Prostate gland (tissue), 2 donors: ENCODE data around the gene GJD2. TPM values are rescaled to one million over a fixed set of nuclear protein-coding genes. Genes with fewer than 3 reads are reported as not detected.

Experiments
- DNase-seq: peaks from one replicate; pipeline ENCODE4 v3.0.0-alpha.2; 2019; ENCODE audit warnings: low spot score
- H3K27ac ChIP-seq, 2 donors: fragments of 200-600 bp; sonication (generic); 2 replicates each; pipeline ENCODE4 v1.5.1; 2017 to 2019
- H3K27me3 ChIP-seq: fragments of 200-600 bp; sonication (generic); replicated peaks from 2 replicates; pipeline ENCODE4 v1.5.1; 2019; ENCODE audit not compliant: insufficient read depth
- H3K36me3 ChIP-seq, 2 donors: fragments of 200-600 bp; sonication (generic); 1 replicate in 1 of 2; 2 replicates in 1 of 2; pipeline versions ENCODE4 v1.5.1 to v1.8.1; 2017 to 2019
- H3K4me1 ChIP-seq: fragments of 200-600 bp; sonication (generic); replicated peaks from 2 replicates; pipeline ENCODE4 v1.5.1; 2019
- H3K4me3 ChIP-seq, 2 donors: fragments of 200-600 bp; sonication (generic); 2 replicates each; pipeline ENCODE4 v1.5.1; 2017 to 2019
- H3K9me3 ChIP-seq: fragments of 200-600 bp; sonication (generic); 2 replicates; pipeline ENCODE4 v1.5.1; 2017
- CTCF ChIP-seq, 4 experiments: fragments of 200-600 bp in 2 of 4; fragments of 450-650 bp in 2 of 4; sonication (generic) in 2 of 4; IDR thresholded peaks; 1 replicate in 3 of 4; 2 replicates in 1 of 4; pipeline ENCODE4 v1.5.1; 2016 to 2019; ENCODE audit warnings: antibody characterized with exemption in 4 of 4, mild to moderate bottlenecking in 2 of 4, moderate library complexity in 2 of 4
- POLR2A ChIP-seq: fragments of 450-650 bp; IDR thresholded peaks from one replicate; pipeline ENCODE4 v1.6.1; 2016; ENCODE audit warnings: antibody characterized with exemption, mild to moderate bottlenecking
- POLR2AphosphoS5 ChIP-seq: sonication (generic); formaldehyde crosslinking; IDR thresholded peaks from one replicate; pipeline ENCODE4 v1.6.1; 2017; ENCODE audit warnings: antibody characterized with exemption
- WGBS: methylation state at CpG from one replicate; pipeline ENCODE4 v1.1.5; 2018; 5-methylcytosine and 5-hydroxymethylcytosine counted together
- intact Hi-C: fragments of 100-400 bp; cut with DNase I; formaldehyde crosslinking; loops from one replicate; pipeline ENCODE4 v1.14.2; 2022
- total RNA-seq, 2 donors: library from RNA; depleted of rRNA; stranded (reverse); fragments of >200 nt; gene quantifications; one replicate each; pipeline ENCODE4 v1.1.0, GENCODE V29; 2016

Gene GJD2
- total RNA-seq, 2 donors from 2014 or later: not detected

GRCh38 chr15:34793901-34794300 is 39.1 kb upstream of the GJD2 start:
- H3K9me3 ChIP-seq: no peaks in the 10 kb centered on the region
- TF ChIP-seq POLR2AphosphoS5: no peak
- no peak for TF ChIP-seq POLR2A
- TF ChIP-seq CTCF (IDR thresholded peaks at IDR 0.05): no peak
- 18% methylated on average over 2 of the region's 2 CpGs for WGBS
- intact Hi-C loops: no loop called here
- H3K27me3 ChIP-seq: peaks cover 10% of the 10 kb centered on the region
- H3K27ac ChIP-seq: no peak overlapping the region
- H3K4me3 ChIP-seq: no peak overlapping the region
- DNase-seq: no peak
- no peaks in the 10 kb centered on the region for H3K4me1 ChIP-seq
- H3K36me3 ChIP-seq: no peaks in the 10 kb centered on the region

GRCh38 chr15:34793071-34793470 is 38.3 kb upstream of the GJD2 start:
- Histone ChIP-seq H3K27me3 (peaks cover 10% of the 10 kb centered on the region), H3K9me3 (no peaks in the 10 kb centered on the region), H3K27ac (no peak overlapping the region), H3K4me3 (no peak overlapping the region), H3K36me3 (no peaks in the 10 kb centered on the region), H3K4me1 (no peaks in the 10 kb centered on the region)
- 80% methylated on average over 9 of the region's 9 CpGs for WGBS
- DNase-seq: no peak
- intact Hi-C loops: no loop called here
- TF ChIP-seq POLR2A (no peak), CTCF (IDR thresholded peaks at IDR 0.05) (no peak), POLR2AphosphoS5 (no peak)

GRCh38 chr15:34791701-34792100 is 36.9 kb upstream of the GJD2 start:
- Histone ChIP-seq H3K4me3 (no peak overlapping the region), H3K27ac (no peak overlapping the region)

GRCh38 chr15:34790121-34790520 is 35.3 kb upstream of the GJD2 start:
- Histone ChIP-seq H3K9me3 (no peaks in the 10 kb centered on the region), H3K27ac (no peak overlapping the region), H3K4me3 (no peak overlapping the region), H3K27me3 (peaks cover 5% of the 10 kb centered on the region), H3K36me3 (no peaks in the 10 kb centered on the region), H3K4me1 (no peaks in the 10 kb centered on the region)
- no peak for TF ChIP-seq POLR2AphosphoS5
- TF ChIP-seq POLR2A: no peak
- TF ChIP-seq CTCF (IDR thresholded peaks at IDR 0.05): no peak
- intact Hi-C loops: no loop called here
- 60% methylated on average over 6 of the region's 6 CpGs for WGBS
- no peak for DNase-seq

More at GRCh38 chr15:34791701-34792100, 36.9 kb upstream of the GJD2 start:
- H3K36me3 ChIP-seq: no peaks in the 10 kb centered on the region
- no peak for DNase-seq
- intact Hi-C loops: no loop called here
- no peaks in the 10 kb centered on the region for H3K4me1 ChIP-seq
- H3K27me3 ChIP-seq: peaks cover 10% of the 10 kb centered on the region
- TF ChIP-seq POLR2AphosphoS5 (no peak), CTCF (IDR thresholded peaks at IDR 0.05) (no peak), POLR2A (no peak)
- 73% methylated on average over 3 of the region's 3 CpGs for WGBS
- H3K9me3 ChIP-seq: no peaks in the 10 kb centered on the region

- H3K27ac ChIP-seq: no peak overlapping the region
- H3K27me3 ChIP-seq: no peaks in the 10 kb centered on the region
- H3K36me3 ChIP-seq: no peaks in the 10 kb centered on the region
- H3K4me3 ChIP-seq: no peak overlapping the region
- WGBS: 70% methylated on average over 7 of the region's 7 CpGs
- H3K4me1 ChIP-seq: no peaks in the 10 kb centered on the region
- no peak for DNase-seq
- H3K9me3 ChIP-seq: no peaks in the 10 kb centered on the region
- intact Hi-C loops: loop anchor here (10.0 kb wide), 1 partner anchor 115 kb away; no protein-coding TSS in a partner anchor
- TF ChIP-seq CTCF (IDR thresholded peaks at IDR 0.05): no peak
Measured at GRCh38 chr15:34789326-34789725, 34.5 kb upstream of the GJD2 start.
